Measurements from ENCODE around the gene ESM1. TPM values are rescaled to one million over a fixed set of nuclear protein-coding genes. Genes with fewer than 3 reads are reported as not detected.

ESM1 gene
- total and polyA plus RNA-seq, 4 donors = 1.1 to 3.9 (median 1.4) TPM

DNA sequence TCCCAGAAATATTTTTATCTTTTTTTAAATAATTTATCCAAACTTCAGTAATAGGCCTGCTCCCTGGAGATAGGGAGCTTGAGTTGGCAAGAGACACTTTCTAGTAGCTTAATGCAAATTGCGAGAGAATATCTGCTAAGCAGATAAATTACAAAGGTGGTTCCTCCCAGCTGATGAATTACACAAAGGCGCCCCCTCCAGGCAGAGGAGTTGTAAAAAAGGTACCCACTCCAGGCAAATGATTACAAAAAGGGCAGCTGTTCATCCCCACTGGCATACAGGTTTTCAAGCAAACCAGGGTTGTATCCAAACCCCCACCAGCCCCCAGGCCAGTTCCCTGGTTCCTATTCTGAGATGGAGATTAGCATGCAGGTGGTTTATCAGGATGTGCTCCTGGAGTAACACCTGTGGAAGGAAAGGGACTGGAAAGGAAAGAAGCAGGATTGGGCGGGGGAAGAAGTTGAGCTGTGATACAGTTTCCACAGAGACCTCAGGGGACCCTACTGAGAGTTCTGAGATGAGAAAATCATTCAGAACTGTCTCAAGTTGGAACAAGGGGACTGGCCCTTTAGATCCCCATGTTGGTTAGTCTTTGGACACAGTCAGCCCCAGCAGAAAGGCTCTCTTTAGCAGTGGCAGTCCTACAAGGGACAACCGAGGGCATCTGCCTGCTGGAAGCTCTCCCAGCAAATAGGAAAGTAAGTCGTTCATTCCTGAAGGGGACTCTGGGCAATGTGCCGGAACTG, 25.5 kb downstream of the ESM1 start:
- Histone ChIP-seq H3K27me3 (ENCODE audit: control insufficient read depth, insufficient read depth, low read length) (no peaks in the 10 kb centered on the region), H3K4me1 (ENCODE audit: control insufficient read depth, insufficient read depth, low read length) (no peaks in the 10 kb centered on the region), H3K9me3 (ENCODE audit: control insufficient read depth, insufficient read depth, low read length) (no peaks in the 10 kb centered on the region), H3K36me3 (ENCODE audit: control insufficient read depth, insufficient read depth, low read length) (no peaks in the 10 kb centered on the region), H3K4me3 (ENCODE audit: low read depth, low read length) (no peak overlapping the region), H3K27ac (ENCODE audit: low read depth, low read length) (no peak overlapping the region)
- no peak for DNase-seq (ENCODE audit: low read depth in 4 of 6, low spot score in 6 of 6)
- WGBS (ENCODE audit: insufficient coverage) = 86% methylated on average over 5 of the region's 6 CpGs

- H3K27ac ChIP-seq (ENCODE audit: low read depth, low read length) = no peak overlapping the region
- H3K4me3 ChIP-seq (ENCODE audit: low read depth, low read length) = no peak overlapping the region
- no peak for DNase-seq (ENCODE audit: low read depth in 4 of 6, low spot score in 6 of 6)
- H3K4me1 ChIP-seq (ENCODE audit: control insufficient read depth, insufficient read depth, low read length) = no peaks in the 10 kb centered on the region
- no peaks in the 10 kb centered on the region for H3K27me3 ChIP-seq (ENCODE audit: control insufficient read depth, insufficient read depth, low read length)
- H3K36me3 ChIP-seq (ENCODE audit: control insufficient read depth, insufficient read depth, low read length) = no peaks in the 10 kb centered on the region
- H3K9me3 ChIP-seq (ENCODE audit: control insufficient read depth, insufficient read depth, low read length) = no peaks in the 10 kb centered on the region
Measured at GRCh38 chr5:54956922-54957321, 28.5 kb downstream of the ESM1 start.

DNA sequence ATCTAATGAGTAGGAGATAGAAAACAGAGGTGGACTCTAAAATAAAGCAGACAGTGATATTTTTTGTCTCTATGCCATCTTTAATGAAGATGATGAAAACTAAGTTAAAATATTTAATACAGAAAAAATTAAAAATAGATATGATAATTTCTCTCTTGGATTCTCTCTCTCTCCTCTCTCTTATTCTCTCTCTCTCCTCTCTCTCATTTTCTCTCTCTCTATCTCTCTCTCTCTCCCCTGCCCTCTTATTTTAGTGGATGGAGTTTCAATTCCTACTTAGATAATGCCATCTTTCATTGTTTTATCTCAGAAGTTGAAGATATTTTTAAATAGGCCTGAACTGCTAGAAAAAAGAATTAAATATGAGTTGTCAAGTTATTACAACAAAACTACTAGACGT, 38.2 kb downstream of the ESM1 start:
- Histone ChIP-seq H3K27me3 (ENCODE audit: control insufficient read depth, insufficient read depth, low read length) (no peaks in the 10 kb centered on the region), H3K36me3 (ENCODE audit: control insufficient read depth, insufficient read depth, low read length) (no peaks in the 10 kb centered on the region), H3K4me3 (ENCODE audit: low read depth, low read length) (no peak overlapping the region), H3K27ac (ENCODE audit: low read depth, low read length) (no peak overlapping the region), H3K4me1 (ENCODE audit: control insufficient read depth, insufficient read depth, low read length) (no peaks in the 10 kb centered on the region), H3K9me3 (ENCODE audit: control insufficient read depth, insufficient read depth, low read length) (no peaks in the 10 kb centered on the region)
- WGBS (ENCODE audit: insufficient coverage) = no CpG with 5 or more reads among the region's 1 CpG
- no peak for DNase-seq (ENCODE audit: low read depth in 4 of 6, low spot score in 6 of 6)

- Histone ChIP-seq H3K27ac (ENCODE audit: low read depth, low read length) (no peak overlapping the region), H3K9me3 (ENCODE audit: control insufficient read depth, insufficient read depth, low read length) (no peaks in the 10 kb centered on the region), H3K36me3 (ENCODE audit: control insufficient read depth, insufficient read depth, low read length) (no peaks in the 10 kb centered on the region), H3K27me3 (ENCODE audit: control insufficient read depth, insufficient read depth, low read length) (no peaks in the 10 kb centered on the region), H3K4me1 (ENCODE audit: control insufficient read depth, insufficient read depth, low read length) (no peaks in the 10 kb centered on the region), H3K4me3 (ENCODE audit: low read depth, low read length) (no peak overlapping the region)
- no peak for DNase-seq (ENCODE audit: low read depth in 4 of 6, low spot score in 6 of 6)
- WGBS (ENCODE audit: insufficient coverage) = 80% methylated on average over 2 of the region's 3 CpGs
Measured at GRCh38 chr5:54946306-54946819, 39.0 kb downstream of the ESM1 start.

DNA sequence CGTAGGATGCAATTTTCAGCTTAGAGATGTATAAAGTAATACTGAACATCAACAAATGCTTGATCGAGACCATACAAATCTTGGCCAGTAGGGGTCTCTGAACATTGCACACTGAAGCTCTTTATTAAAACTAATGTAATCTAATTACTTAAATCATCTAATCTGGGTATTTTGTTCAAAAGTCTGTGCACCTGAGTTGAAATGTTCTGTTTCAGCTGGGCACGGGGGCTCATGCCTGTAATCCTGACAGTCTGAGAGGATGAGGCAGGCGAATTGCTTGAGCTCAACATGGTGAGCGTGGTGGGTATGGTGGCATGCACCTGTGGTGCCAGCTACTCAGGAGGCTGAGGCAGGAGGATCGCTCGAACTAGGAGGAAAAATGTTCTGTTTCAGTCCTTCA, 41.0 kb downstream of the ESM1 start:
- no peak overlapping the region for H3K27ac ChIP-seq (ENCODE audit: low read depth, low read length)
- no peaks in the 10 kb centered on the region for H3K9me3 ChIP-seq (ENCODE audit: control insufficient read depth, insufficient read depth, low read length)
- DNase-seq (ENCODE audit: low read depth in 4 of 6, low spot score in 6 of 6) = peak in 2 of 6 donors; percentile 27 to 32
- no peaks in the 10 kb centered on the region for H3K36me3 ChIP-seq (ENCODE audit: control insufficient read depth, insufficient read depth, low read length)
- 90% methylated on average over 3 of the region's 7 CpGs for whole genome bisulfite sequencing (ENCODE audit: insufficient coverage)
- no peaks in the 10 kb centered on the region for H3K27me3 ChIP-seq (ENCODE audit: control insufficient read depth, insufficient read depth, low read length)
- no peaks in the 10 kb centered on the region for H3K4me1 ChIP-seq (ENCODE audit: control insufficient read depth, insufficient read depth, low read length)
- H3K4me3 ChIP-seq (ENCODE audit: low read depth, low read length) = no peak overlapping the region

GRCh38 chr5:54942064-54942778, 43.2 kb downstream of the ESM1 start:
- no peaks in the 10 kb centered on the region for H3K9me3 ChIP-seq (ENCODE audit: control insufficient read depth, insufficient read depth, low read length)
- H3K36me3 ChIP-seq (ENCODE audit: control insufficient read depth, insufficient read depth, low read length) = no peaks in the 10 kb centered on the region
- no peak for DNase-seq (ENCODE audit: low read depth in 4 of 6, low spot score in 6 of 6)
- H3K4me1 ChIP-seq (ENCODE audit: control insufficient read depth, insufficient read depth, low read length) = no peaks in the 10 kb centered on the region
- no peak overlapping the region for H3K27ac ChIP-seq (ENCODE audit: low read depth, low read length)
- no peak overlapping the region for H3K4me3 ChIP-seq (ENCODE audit: low read depth, low read length)
- no CpG with 5 or more reads among the region's 9 CpGs for WGBS (ENCODE audit: insufficient coverage)
- H3K27me3 ChIP-seq (ENCODE audit: control insufficient read depth, insufficient read depth, low read length) = no peaks in the 10 kb centered on the region

- H3K9me3 ChIP-seq (ENCODE audit: control insufficient read depth, insufficient read depth, low read length) = no peaks in the 10 kb centered on the region
- no peak overlapping the region for H3K4me3 ChIP-seq (ENCODE audit: low read depth, low read length)
- H3K36me3 ChIP-seq (ENCODE audit: control insufficient read depth, insufficient read depth, low read length) = no peaks in the 10 kb centered on the region
- 83% methylated on average over 4 of the region's 5 CpGs for WGBS (ENCODE audit: insufficient coverage)
- no peaks in the 10 kb centered on the region for H3K4me1 ChIP-seq (ENCODE audit: control insufficient read depth, insufficient read depth, low read length)
- DNase-seq (ENCODE audit: low read depth in 4 of 6, low spot score in 6 of 6) = no peak
- no peaks in the 10 kb centered on the region for H3K27me3 ChIP-seq (ENCODE audit: control insufficient read depth, insufficient read depth, low read length)
- no peak overlapping the region for H3K27ac ChIP-seq (ENCODE audit: low read depth, low read length)
Measured at GRCh38 chr5:54936201-54936600, 49.2 kb downstream of the ESM1 start.

DNA sequence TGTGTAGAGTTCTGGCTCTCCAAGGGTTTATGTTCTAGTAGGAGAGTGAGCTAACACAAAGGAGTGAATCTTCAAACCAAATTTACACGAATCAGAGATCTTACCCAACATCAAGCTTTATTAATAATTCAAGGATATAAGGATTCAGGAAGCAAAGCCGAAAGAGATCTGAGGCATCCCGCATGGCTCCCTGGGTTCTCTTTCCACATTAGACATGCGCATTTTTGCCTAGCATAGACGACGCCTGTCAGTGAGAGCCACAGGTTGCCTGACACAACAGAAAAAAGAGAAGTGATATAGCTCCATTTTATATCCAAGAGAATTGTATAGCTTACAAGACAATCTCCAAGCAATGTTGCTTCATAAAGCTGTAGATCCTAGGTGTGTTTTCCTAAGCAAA, 52.6 kb downstream of the ESM1 start:
- Histone ChIP-seq H3K27me3 (ENCODE audit: control insufficient read depth, insufficient read depth, low read length) (no peaks in the 10 kb centered on the region), H3K9me3 (ENCODE audit: control insufficient read depth, insufficient read depth, low read length) (no peaks in the 10 kb centered on the region), H3K4me1 (ENCODE audit: control insufficient read depth, insufficient read depth, low read length) (no peaks in the 10 kb centered on the region), H3K36me3 (ENCODE audit: control insufficient read depth, insufficient read depth, low read length) (no peaks in the 10 kb centered on the region), H3K27ac (ENCODE audit: low read depth, low read length) (no peak overlapping the region), H3K4me3 (ENCODE audit: low read depth, low read length) (no peak overlapping the region)
- DNase-seq (ENCODE audit: low read depth in 4 of 6, low spot score in 6 of 6) = no peak
- no CpG with 5 or more reads among the region's 6 CpGs for WGBS (ENCODE audit: insufficient coverage)

DNA sequence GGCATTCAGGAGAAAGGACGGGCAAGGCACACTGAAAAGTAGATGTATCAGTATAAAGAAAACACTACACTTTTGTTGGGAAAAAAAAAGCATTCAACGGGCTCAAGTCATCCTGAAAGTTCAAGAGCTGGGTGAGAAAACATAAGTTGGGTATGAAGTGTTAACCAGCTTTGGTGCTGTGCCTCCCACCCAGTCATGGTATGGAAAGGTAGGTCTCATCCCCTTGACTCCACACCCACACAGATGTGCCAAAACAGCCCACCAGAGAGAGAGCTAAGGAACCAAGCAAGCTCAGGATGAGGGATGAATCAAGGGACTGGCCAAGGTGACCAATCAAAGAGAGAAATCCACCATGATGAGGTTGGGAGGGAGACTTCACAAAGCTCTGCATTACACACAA, 54.7 kb downstream of the ESM1 start:
- DNase-seq (ENCODE audit: low read depth in 4 of 6, low spot score in 6 of 6) = no peak
- Histone ChIP-seq H3K4me1 (ENCODE audit: control insufficient read depth, insufficient read depth, low read length) (no peaks in the 10 kb centered on the region), H3K4me3 (ENCODE audit: low read depth, low read length) (no peak overlapping the region), H3K27ac (ENCODE audit: low read depth, low read length) (no peak overlapping the region), H3K9me3 (ENCODE audit: control insufficient read depth, insufficient read depth, low read length) (no peaks in the 10 kb centered on the region), H3K27me3 (ENCODE audit: control insufficient read depth, insufficient read depth, low read length) (no peaks in the 10 kb centered on the region), H3K36me3 (ENCODE audit: control insufficient read depth, insufficient read depth, low read length) (no peaks in the 10 kb centered on the region)
- WGBS (ENCODE audit: insufficient coverage) = no CpG with 5 or more reads among the region's 2 CpGs

All from spinal cord (tissue), 10 donors.